OCI-LY3 (cell line): ENCODE data around the gene MED23.

Source experiments
- EZH2phosphoT487 ChIP-seq: fragments of 200-600 bp; shearing (Covaris generic); IDR thresholded peaks from 2 replicates; pipeline ENCODE4 v1.6.1; 2018; ENCODE audit warnings: antibody characterized with exemption, mixed run types, low read depth
- TF ChIP-seq, protein P1 (sequence below): fragments of 200-600, 300-600 bp; sonication (generic); IDR thresholded peaks from 2 replicates; pipeline ENCODE4 v1.5.1; 2014; ENCODE audit warnings: antibody characterized with exemption, low read length, low read depth

DNA sequence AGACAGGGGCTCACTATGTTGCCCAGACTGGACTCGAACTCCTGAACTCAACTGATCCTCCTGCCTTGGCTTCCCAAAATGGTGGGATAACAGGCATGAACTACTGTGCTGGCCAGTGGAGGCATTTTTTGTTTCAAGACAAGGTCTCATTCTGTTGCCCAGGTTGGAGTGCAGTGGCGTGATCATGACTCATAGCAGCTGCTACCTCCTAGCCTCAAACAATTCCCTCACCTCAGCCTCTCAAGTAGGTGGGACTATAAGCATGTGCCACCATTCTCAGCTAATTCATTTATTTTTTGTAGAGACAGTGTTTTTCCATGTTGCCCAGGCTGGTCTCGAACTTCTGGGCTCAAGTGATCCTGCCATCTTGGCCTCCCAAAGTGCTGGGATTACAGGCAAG is 26.3 kb upstream of the MED23 start:
- TF ChIP-seq, protein P1, sequence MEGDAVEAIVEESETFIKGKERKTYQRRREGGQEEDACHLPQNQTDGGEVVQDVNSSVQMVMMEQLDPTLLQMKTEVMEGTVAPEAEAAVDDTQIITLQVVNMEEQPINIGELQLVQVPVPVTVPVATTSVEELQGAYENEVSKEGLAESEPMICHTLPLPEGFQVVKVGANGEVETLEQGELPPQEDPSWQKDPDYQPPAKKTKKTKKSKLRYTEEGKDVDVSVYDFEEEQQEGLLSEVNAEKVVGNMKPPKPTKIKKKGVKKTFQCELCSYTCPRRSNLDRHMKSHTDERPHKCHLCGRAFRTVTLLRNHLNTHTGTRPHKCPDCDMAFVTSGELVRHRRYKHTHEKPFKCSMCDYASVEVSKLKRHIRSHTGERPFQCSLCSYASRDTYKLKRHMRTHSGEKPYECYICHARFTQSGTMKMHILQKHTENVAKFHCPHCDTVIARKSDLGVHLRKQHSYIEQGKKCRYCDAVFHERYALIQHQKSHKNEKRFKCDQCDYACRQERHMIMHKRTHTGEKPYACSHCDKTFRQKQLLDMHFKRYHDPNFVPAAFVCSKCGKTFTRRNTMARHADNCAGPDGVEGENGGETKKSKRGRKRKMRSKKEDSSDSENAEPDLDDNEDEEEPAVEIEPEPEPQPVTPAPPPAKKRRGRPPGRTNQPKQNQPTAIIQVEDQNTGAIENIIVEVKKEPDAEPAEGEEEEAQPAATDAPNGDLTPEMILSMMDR = no peak
- TF ChIP-seq EZH2phosphoT487 = no peak
